SK-N-MC (cell line): ENCODE data around the gene ECPAS.

Experiments used
- EZH2 ChIP-seq: fragments of 200-600 bp; sonication (generic); IDR thresholded peaks from one replicate; pipeline ENCODE4 v1.6.1; 2017; ENCODE audit warnings: antibody characterized with exemption
- FOXP2 ChIP-seq: optimal IDR thresholded peaks from 2 replicates; pipeline ENCODE3; 2011; ENCODE audit warnings: mild to moderate bottlenecking, moderate library complexity; ENCODE audit not compliant: insufficient read depth; ENCODE audit errors: extremely low read length, control extremely low read depth
- POLR2AphosphoS5 ChIP-seq: IDR thresholded peaks from 2 replicates; pipeline ENCODE4 v1.6.1; 2012; ENCODE audit warnings: mild to moderate bottlenecking, low read depth, low read length, borderline replicate concordance

DNA sequence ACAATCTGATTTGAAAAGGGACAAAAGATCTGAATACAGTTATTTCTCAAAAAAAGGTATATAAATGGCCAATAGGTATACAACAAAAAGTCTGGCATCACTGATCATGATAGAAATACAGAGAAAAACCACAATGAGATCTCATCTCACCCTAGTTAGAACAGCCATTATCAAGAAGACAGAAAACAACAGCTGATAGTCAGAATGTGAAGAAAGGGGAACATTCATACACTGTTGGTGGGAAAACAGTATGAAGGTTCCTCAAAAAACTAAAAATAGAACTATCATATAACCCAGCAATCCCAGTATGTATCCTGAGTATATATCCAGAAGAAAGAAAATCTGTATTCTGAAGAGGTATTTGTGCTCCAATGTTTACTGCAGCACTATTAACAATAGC lies 78.5 kb downstream of the ECPAS start:
- TF ChIP-seq POLR2AphosphoS5 (no peak), EZH2 (no peak), FOXP2 (no peak)
